ENCODE measurements around the gene LCN1.

LCN1 gene

DNA sequence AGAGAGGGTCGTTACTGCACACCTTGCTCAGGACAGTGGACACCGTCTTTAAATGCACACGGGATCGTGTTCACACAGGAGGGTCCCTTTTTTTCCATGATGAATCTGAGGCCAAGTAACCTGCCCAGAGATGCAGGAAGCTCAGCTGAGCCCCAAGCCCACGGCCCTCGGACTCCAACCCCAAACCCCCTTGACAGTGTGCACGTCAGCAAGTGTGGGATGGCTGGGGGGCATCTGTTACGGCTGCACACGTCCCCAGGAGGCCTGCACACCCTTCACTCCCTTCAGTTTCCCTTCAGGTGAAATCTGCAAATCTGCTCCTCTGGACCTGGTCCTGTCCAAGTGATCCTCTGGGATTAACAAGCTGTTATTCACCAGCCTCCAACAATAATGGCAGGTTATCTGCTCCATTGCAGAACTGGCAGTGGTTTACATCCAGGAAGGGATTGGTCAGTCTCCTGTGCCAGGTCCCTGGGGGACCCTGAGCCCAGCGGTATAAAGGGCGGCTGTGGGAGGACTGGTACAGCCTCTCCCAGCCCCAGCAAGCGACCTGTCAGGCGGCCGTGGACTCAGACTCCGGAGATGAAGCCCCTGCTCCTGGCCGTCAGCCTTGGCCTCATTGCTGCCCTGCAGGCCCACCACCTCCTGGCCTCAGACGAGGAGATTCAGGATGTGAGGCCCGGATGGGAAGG, at the start of gene LCN1:
Gene LCN1 (plus strand): TSS at position 525 of the 692 bp plus-strand sequence. CDS start 58 bp downstream, at position 583.
- no peak for DNase-seq

DNA sequence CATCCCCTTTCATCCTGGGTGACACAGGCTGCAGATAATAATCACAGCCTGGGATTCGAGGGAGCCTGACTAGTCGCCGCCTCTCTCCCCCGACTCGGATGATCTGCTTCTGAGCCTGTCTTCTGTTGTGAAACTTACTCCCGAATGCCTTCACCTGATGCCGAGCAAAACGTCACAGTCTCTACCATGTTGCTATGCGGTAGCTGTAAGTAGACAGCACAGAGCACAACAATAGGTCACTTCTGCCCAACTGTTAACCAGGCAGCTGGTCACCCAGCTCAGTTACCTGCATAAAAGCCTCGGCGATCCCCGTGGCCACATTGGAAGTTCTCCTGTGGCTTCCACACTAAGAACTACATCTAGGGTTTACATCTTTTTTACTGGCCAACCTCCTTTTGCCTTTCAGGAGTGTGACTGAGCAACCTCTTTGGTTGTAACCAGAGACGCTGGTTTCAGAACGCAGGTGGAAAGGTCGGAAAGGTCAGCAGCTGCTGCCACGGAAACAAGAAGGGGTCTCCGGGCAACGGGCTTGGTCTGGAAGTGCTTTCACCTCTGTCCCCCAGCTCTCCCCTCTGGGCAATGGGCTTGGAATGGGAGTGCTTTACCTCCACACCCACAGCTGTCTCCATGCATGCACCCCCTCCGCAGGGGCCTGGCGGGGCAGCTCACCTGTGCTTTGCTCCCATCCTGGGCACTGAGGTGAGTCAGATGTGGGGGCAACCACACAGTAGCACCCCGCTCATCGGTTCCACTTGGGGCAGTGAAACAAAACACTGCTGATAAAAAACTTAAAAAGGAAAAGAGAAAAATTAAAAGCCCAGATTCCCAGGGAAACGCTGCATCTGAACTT, 49.2 kb upstream of the LCN1 start:
- no peak for DNase-seq

DNA sequence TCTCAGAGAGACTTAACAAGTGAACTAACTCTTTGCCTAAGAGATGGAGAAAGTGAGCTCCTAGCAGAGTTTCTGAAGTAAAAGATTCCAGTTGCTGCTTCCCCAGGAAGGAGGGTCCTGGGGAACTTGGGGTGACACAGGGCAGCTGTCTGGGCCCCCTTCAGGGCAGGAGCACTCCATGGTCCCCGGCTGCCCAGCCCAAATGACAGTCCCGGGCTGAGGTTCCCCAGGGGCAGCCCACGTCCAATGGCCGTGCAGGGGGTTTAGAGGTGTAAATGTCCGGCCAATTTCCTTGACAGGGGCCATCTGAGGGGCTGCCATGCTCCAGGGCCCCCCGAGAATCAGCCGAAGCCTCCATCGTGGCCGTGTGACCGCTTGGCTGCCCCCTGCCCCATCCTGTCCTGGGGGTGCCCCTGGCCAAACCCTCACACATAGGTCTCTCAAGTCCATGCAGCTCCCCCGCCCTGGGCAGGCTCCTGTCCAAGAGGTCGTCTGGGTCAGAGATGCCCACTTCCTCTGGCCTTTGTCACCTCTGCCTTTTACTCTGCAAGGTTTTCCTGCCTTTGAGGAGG, 47.2 kb upstream of the LCN1 start:
- DNase-seq = no peak

DNA sequence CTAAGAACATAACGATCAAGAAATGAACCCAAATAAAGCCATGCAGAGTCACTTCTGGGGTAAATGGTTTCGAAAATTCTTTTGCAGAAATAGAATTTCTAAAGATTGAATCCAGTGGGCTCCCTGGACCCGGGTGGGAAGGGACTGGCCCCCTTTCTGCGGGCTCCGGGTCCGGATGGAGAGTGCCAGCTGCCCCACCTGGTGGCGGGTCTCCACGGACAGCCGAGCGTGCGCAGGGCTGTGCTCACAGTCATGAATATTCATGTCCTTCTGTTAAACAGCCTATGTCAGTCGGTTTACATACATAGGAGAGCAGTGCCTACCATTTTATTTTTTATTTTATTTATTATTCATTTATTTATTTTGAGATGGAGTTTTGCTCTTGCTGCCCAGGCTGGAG, 46.3 kb upstream of the LCN1 start:
- DNase-seq = no peak

DNA sequence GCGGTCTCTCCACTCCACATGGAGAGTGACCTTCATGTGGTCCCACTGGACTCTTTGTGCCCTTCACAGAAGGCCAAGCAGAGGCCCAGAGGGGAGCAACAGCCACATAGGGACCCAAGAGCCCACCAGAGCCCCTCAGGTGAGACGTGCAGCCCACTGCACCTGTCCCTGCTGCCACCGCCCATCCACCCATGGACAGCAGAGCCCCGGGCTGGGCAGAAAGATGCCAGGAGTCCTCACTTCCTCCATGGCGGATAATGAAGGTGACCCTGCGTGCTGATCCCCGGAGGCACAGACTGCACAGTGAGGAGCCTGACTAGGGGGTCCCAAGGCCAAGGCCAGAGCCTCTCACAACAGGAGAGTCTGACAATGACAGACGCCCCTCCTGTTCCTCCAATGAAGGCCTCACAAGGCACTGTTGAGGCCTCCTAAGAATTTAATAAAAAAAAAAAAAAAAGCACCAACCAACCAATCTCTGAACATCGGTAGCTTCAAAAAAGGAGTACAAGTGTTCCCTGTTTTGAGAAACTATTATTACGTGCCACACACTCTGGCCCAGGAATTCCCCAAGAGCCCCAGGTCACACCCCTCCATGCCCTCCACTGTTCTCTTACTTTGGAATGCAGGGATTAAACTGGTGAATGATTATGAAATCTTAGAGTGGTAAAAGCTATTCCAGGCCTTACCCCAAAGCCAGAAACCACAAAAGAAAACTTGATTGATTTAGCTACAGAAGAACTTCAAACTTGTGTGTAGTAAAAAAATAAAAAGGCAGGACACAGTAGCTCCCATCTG, 44.5 kb upstream of the LCN1 start:
- no peak for DNase-seq

DNA sequence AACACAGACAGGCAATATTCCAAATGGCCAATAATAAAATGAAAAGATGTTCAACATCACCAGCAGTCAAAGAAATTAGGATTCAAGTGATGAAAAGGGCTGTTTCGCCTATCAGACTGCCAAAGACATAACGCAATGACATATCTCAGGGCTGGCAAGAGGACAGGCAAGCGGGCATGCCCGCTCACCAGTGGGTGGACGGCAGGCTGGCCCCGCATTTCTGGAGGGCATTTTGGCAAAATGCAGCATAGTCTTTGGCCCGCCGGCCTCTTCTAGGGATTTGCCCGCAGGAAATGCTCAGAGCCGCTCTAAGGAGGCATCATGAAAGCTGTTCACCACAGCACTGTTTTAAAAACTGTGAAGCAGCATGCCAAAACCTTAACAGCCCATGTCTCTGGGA, 43.0 kb upstream of the LCN1 start:
- no peak for DNase-seq

DNA sequence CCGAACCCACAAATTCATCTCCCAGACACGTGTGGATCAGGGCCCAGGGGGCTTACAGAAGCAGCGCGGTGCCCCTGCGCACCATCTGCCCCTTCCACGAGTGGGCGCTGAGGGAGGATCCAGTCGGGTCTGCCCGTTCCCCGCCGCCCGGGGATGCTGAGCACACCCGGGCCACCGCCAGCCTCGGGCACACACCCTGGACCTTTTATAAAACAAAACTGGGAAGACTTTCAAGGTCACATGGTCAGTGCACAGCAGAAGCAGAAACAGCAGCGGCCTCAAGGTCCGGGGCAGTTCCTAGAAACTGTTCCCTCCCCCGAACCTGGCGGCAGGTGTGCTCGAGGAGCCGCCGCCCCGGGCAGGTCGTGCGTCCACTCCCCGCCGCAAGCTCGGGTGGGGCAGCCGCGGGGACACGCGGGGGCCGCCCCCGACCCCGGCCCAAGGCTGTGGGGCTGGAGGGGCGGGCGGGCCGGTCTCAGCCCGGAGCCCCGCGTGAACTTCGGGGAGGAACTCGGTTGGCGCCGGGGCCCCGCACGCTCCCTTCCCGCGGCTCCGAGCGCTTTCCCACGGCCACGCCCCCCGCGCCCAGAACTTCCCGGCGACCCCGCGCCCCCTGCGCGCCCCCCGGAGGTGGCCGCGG, 42.3 kb upstream of the LCN1 start:
- DNase-seq = no peak

DNA sequence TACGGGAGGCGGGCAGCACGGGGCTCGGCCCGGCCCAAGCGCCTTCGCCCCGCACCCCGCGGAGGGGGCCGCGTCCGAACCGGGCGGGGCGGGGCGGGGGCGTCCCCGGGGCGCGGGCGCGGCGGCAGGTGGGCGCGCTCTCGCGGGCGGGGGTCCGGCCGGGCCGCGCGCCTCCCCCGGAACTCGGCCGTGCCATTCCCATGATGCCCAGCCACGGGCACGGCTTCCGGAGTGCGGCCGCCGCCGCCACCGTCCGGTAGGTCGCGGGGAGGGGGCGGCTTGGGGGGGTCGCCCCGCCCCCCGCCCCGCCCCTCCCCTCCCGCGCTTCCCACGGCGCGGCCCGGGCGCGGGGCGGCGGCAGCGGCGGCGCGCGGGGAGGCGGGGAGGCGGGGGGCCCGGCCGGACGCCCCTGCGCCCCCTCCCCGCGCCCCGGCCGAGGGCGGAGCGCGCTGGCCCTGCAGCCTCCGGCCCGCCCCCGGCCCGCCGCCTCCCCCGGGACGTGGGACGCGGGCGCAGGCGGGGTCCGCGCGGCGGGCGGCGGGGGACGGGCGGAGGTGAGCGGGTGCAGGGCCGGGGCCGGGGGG, 41.7 kb upstream of the LCN1 start, which contains the start of gene PPP1R26:
Gene PPP1R26 (plus strand): TSS at position 314 of the 584 bp plus-strand sequence. CDS start 4,729 bp downstream, outside the sequence.
- no peak for DNase-seq

DNA sequence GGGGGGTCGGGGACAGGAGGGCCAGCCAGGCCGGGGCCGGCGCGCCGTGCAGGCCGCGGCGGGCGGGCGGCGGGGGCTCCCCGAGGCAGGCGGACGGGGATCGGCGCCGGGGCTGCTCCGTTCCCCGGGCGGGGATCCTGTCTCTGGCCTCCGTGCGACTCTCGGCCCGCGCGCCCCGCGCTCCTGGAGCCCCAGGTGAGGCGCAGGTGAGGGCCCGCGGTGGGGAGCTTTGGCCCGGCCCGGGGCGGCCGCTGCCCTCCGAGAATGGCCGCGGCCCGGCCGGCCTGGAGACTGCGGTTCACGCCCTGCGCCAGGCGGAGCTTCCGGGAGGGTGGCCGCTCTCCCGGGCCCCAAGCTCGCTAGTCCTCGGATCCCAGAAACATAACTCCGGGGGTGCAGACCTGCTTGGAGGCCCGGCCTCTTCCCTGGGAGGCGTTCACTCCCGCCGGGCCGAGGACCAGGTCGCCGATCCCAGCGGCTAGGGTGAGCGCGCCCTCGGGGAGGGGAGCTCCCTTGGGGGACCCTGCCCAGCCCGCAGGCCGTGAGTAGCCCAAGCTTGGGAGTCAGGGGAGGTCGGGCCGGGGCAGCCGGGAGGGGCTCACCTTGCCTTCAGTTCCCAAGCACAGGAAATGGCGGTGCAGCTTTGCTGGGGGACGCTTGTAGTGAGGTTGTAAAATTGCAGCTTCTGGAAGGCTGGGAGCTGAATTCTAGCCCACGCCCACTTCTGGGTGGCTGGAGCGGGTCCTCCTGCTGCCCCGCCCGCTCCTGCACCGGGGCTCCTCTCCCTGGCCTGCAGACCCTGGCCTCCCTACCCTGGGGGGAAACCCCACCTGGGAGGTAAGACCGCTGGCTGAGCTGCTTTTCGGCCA, 40.9 kb upstream of the LCN1 start:
- DNase-seq = no peak

DNA sequence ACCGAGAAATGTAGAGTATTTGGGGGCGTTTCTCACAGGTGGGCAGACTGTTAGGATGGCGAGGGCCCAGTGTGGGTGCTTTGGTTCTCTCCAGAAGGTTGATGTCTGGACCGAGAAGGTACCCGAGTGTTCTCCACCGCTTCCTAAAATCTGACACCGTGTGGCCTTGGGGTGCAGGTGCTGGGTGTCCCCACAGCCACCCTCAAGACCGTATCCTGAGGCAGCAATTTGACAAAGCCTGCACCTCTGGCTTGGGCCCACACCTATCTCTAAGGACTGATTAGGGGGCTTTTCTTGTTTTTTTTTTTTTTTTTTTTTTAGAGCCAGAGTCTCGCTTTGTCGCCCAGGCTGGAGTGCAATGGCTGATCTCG, 40.3 kb upstream of the LCN1 start:
- no peak for DNase-seq

DNA sequence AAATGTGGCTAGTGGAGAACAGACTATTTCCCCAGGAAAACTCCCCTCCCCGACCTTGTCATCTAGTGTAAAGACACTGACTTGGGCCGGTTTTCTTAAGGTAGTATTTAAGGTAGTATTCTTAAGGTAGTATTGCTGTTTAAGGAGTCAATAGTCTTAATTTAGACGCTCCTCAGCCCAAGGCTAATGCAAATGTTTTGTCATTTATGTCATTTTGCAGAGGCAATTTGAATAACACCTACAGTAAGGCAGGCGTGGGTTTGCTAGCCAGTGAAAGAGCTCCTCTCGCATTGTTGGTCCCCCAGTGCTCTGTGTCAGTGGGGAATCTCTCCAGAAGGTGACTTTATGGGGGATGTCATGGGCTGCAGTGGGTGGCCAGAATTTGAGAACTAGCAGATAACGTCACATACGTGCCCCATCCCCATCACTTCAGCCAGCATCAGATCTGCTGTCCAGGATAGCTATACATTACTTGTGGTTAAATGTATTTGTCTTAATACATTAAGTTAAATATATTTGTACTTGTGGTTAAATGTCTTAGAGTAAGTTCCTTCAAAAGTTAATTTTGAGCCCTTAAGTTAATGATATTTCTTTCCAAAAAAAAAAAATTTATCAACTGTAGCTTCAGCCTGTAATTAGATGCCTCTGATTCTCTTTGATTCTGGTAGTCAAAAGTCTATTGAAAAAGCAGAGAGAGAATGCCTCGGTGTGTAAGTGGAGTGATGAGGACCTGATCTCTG, 39.1 kb upstream of the LCN1 start:
- DNase-seq = no peak

DNA sequence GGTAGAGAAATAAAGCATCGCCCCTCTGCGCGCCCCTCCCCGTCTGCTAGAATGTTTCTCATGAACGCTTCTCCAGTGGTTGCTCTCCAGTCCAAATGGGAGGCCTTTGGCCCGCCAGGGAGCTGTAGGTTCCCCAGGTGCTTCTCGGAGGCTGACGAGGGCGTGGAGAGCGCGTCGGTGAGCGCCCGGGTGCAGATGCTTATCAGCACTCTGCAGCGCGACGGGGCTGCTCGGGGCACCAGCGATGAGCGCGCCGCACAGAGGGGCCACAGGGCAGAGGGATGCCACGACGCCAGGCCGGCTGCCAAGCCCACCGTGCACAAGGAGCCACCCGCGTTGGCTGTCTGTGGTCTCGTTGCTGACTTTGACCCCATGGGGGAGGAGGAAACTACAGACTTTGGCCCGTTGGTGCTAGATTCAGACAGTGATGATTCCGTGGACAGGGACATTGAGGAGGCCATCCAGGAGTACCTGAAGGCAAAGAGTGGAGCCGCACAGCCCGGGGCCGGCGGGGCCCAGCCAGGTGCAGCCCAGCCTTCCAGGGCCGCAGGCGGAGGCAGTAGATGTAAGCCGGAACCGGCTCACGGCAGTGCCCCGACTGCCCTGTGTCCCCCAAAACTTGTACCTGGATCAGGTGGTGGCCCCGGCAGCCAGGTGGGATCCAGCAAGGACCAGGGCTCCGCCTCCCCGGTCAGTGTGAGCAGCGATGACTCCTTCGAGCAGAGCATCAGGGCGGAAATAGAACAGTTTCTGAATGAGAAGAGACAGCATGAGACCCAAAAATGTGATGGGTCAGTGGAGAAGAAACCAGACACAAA, 36.6 kb upstream of the LCN1 start:
- DNase-seq = no peak

DNA sequence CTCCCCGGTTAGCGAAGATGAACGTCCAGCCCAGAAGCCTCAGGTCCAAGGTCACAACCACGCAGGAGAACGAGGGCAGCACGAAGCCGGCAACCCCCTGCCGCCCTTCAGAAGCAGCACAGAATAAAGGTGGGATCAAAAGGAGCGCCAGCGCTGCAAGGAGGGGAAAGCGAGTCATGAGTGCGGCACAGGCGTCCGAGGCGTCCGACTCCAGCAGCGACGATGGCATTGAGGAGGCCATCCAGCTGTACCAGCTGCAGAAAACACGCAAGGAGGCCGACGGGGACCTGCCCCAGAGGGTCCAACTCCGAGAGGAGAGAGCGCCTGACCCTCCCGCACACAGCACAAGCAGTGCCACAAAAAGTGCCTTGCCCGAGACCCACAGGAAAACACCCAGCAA, 35.9 kb upstream of the LCN1 start:
- no peak for DNase-seq

DNA sequence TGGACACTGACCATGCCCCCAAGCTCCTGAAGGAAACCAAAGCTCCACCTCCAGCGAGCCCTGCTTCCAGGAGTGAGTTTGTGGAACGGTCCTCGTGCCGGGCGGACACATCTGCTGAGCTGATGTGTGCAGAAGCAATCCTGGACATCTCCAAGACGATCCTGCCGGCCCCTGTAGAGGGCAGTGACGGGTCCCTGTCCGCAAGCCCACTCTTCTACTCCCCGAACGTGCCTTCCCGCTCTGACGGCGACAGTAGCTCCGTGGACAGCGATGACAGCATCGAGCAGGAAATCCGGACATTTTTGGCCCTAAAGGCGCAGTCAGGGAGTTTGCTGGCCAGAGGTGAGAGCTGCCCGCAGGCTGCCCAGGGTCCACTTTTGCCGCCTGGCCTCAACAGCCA, 35.4 kb upstream of the LCN1 start:
- no peak for DNase-seq

DNA sequence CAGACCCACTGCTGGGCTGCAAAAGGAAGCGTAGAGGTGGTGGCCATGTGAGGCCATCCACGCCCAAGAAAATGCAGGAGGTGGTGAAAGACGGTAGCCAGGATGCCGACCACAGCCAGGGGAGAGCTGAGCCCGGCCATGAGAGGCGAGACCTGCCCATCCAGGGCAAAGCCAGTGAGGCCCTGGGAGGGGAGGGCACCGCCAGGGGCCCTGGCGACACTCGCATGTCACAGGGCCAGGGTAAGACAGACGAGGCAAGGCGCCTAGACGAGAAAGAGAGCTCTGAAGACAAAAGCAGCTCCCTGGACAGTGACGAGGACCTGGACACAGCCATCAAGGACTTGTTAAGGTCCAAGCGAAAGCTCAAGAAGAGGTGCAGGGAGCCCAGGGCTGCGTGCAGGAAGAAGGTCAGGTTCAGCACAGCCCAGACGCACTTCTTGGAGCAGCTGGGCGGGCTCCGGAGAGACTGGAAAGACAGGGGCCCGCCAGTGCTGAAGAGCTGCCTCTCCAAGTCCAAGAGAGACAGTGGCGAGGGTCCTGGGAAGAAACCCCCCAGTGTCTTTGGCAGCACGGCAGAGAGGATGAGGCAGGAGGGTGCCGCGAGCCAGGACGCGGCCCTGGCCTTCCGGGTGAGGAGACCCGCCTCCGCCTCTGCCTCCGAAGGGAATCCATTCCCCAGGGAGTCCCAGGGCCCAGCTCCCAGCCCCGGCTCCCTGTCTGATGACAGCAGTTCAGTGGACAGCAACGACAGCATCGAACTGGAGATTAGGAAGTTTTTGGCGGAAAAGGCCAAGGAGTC, 34.8 kb upstream of the LCN1 start:
- no peak for DNase-seq

DNA sequence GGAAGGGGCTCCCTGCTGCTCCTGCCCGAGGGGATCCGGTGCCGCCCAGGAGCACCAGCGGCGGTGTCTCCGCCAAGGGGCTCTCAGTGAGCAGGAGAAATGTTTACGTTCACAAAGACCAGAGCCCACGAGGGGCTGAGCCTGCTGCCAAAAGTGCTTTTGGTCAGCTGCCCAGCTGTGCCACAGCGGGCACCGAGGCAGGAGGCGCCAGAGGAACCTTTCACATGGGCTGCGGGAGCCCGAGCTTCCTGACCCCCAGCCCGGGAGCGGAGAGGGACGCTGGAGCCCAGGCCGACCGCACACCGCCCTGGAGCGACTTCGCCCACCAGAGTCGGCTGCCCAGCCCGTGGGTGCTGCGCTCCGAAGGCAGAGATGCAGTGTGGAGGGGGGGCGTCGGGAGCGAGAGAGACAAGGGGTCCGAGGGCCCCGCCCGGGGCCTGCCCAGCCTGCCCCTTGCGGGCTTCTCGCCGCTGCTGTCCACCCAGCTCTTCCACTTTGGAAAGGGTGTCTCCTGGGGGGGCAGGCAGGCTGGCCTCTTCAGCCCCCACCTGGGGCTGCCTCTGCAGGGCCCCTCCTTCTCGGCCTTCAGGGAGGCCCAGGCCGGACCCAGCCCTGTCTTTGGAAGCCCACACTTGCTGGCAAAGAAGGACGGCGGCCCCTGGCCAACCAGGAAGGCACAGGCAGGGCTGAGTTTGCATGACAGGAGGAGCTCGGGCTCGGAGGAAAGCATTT, 33.8 kb upstream of the LCN1 start:
- DNase-seq = no peak

DNA sequence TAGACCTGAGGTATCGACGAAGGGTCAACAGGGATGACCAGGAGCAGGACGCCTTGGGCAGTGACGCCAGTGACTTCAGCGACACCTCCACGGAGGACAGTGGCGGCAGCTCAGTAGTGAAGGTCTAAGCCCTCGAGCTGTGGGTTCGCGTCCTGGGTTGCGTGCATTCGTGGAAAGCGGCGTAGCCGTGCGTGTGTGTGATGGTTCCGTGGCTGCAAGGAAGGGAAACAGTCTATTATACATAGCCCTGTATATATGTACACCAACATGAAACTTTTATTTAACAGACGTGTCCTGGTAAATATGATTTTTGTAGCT, 33.3 kb upstream of the LCN1 start:
- DNase-seq = no peak

DNA sequence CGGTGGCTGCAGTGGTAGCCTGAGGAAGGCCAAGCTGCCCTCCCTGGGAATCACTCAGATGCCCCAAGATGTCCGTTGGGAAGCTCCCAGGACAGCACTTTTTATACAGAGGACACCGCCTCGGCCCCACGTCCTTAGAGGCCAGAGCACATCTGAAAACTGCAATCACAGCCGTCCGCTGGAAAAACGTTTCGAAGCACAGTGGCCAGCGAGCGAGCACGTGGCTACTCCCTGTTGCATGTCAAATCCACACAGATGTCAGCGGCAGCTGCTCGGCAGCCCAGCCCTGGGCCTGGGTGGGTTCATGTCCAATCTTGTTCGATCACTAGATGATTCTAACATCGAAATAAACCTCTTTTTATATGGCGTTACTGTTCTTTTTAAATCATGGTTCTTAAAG, 32.7 kb upstream of the LCN1 start:
- no peak for DNase-seq
